MCF 10A (cell line): Measurements from ENCODE around the gene NEUROD1. TPM values are rescaled to one million over a fixed set of nuclear protein-coding genes. Genes with fewer than 3 reads are reported as not detected.
A peak's percentile ranks its signal among the peaks of the same experiment; 100 is the strongest.

Source experiments
- Bru-seq: library from RNA; stranded (reverse); fragments of 400-500 nt; gene quantifications from one replicate; lab custom pipeline; 2021; lab: Mats Ljungman, UMichigan
- BruChase-seq, 2 experiments: library from RNA; stranded (reverse); fragments of 400-500 nt; gene quantifications; one replicate each; lab custom pipeline; 2021; lab: Mats Ljungman, UMichigan
- BruUV-seq: library from RNA; stranded (reverse); fragments of 400-500 nt; replicated peaks from 2 replicates; lab custom pipeline; 2021; lab: Mats Ljungman, UMichigan
- CTCF ChIA-PET: fragments of 300-600 bp; sonication (Branson Sonifier 250); formaldehyde crosslinking; extraction: SDS; loops from one replicate; lab custom pipeline; 2021; ENCODE audit warnings: antibody characterized with exemption, inconsistent platforms; lab: Yijun Ruan, JAX
- POLR2A ChIA-PET: fragments of 300-600, 350-650 bp; sonication (Branson Sonifier 250); formaldehyde crosslinking; extraction: SDS; loops from one replicate; lab custom pipeline; 2020; ENCODE audit warnings: antibody characterized with exemption, inconsistent platforms; lab: Yijun Ruan, JAX
- DNase-seq: peaks from one replicate; pipeline ENCODE4 v3.0.0-alpha.2; 2018; ENCODE audit not compliant: unreplicated experiment
- H3K27ac Mint-ChIP-seq: one replicate; pipeline ENCODE4 v1.8.0; 2022; ENCODE audit warnings: mild to moderate bottlenecking, low read depth, mixed read lengths; ENCODE audit not compliant: unreplicated experiment
- H3K27me3 Mint-ChIP-seq: one replicate; pipeline ENCODE4 v1.8.0; 2022; ENCODE audit warnings: mixed read lengths; ENCODE audit not compliant: insufficient read depth, unreplicated experiment
- H3K36me3 Mint-ChIP-seq: one replicate; pipeline ENCODE4 v1.8.0; 2022; ENCODE audit warnings: mild to moderate bottlenecking, moderate library complexity, mixed read lengths; ENCODE audit not compliant: insufficient read depth, unreplicated experiment
- H3K4me1 Mint-ChIP-seq: one replicate; pipeline ENCODE4 v1.8.0; 2022; ENCODE audit warnings: mixed read lengths; ENCODE audit not compliant: insufficient read depth, unreplicated experiment
- H3K4me3 Mint-ChIP-seq: one replicate; pipeline ENCODE4 v1.8.0; 2022; ENCODE audit warnings: mild to moderate bottlenecking, moderate library complexity, mixed read lengths; ENCODE audit not compliant: unreplicated experiment
- H3K9me3 Mint-ChIP-seq: one replicate; pipeline ENCODE4 v1.8.0; 2022; ENCODE audit warnings: mixed read lengths; ENCODE audit not compliant: unreplicated experiment
- intact Hi-C: fragments of 100-400 bp; cut with micrococcal nuclease; formaldehyde crosslinking; loops from 2 replicates; pipeline ENCODE4 v1.14.1; 2022
- long read RNA-seq: library from polyadenylated mRNA; stranded (forward); transcript quantifications from one replicate; pipeline ENCODE4 v2.0.0, GENCODE V29; 2022
- total RNA-seq: library from RNA; stranded (reverse); gene quantifications from 2 replicates; pipeline ENCODE4 v1.2.3, GENCODE V29; 2022
- TF ChIP-seq, protein P1 (sequence below): fragments of 200-600 bp; IDR thresholded peaks from one replicate; pipeline ENCODE4 v1.8.0; 2022; ENCODE audit warnings: antibody characterized with exemption, mild to moderate bottlenecking; ENCODE audit not compliant: unreplicated experiment

The NEUROD1 gene
- total RNA-seq = not detected in 2 replicates
- not detected for Bru-seq, nascent RNA
- BruChase-seq, experiment 1, labeled RNA remaining after a 6-hour chase = percentile 12 among the genes with signal in this experiment
- BruChase-seq, experiment 2, labeled RNA remaining after a 2-hour chase = percentile 12 among the genes with signal in this experiment
- long read RNA-seq = 0 reads

DNA sequence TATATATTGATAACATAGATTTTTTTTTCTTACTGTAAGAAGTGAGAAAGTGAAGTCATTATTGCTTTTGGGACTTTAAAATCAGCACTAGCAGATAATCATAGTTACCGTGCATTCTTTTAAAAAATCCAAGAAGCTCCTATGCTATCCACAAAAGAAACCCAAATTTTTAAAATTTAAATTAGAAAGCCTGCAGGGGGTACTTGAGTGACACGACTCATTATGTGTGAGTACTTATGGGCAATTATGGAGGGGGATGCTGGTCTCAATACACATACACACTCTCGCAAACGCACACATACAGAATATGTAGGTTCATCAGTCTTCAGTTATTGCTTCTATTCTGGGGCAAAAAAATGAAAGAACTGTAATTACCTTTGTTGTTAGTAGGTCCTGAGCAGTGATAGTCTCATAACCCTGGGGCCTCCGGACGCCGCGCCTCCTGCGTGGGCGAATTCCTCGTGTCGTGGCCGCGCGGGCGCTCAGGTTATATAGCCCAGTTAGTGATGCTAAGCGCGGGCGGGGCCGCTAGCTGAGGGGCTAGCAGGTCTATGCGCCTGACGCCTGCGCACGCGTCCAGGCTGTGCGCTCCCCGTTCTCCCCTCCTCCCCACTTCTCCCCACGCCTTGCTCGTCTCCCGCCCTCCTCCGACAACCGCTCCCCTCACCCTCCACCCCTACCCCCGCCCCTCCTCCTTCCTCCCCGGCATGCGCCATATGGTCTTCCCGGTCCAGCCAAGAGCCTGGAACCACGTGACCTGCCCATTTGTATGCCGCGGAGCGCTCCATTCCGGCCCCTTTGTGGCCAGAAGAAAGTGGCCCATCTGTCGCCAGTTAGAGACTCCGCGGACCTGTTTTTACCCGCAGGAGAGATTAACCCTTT is at the start of gene NEUROD1:
TSS of gene NEUROD1 (minus strand) at position 463 of the 882 bp plus-strand sequence. CDS start 1,657 bp downstream, outside the sequence.
- Mint-ChIP-seq H3K9me3 (peaks cover 20% of the 10 kb centered on the region), H3K4me1 (no peaks in the 10 kb centered on the region), H3K27me3 (peaks cover 79% of the 10 kb centered on the region), H3K36me3 (peaks cover 7% of the 10 kb centered on the region), H3K27ac (no peak within 1 kb of the TSS), H3K4me3 (no peak within 1 kb of the TSS)
- ChIA-PET CTCF (interaction anchor here (0.6 kb wide), 1 partner anchor 10 kb away, joined by 3 read pairs; no protein-coding TSS in a partner anchor), POLR2A (no interaction called here)
- intact Hi-C loops = no loop called here
- TF ChIP-seq, protein P1, sequence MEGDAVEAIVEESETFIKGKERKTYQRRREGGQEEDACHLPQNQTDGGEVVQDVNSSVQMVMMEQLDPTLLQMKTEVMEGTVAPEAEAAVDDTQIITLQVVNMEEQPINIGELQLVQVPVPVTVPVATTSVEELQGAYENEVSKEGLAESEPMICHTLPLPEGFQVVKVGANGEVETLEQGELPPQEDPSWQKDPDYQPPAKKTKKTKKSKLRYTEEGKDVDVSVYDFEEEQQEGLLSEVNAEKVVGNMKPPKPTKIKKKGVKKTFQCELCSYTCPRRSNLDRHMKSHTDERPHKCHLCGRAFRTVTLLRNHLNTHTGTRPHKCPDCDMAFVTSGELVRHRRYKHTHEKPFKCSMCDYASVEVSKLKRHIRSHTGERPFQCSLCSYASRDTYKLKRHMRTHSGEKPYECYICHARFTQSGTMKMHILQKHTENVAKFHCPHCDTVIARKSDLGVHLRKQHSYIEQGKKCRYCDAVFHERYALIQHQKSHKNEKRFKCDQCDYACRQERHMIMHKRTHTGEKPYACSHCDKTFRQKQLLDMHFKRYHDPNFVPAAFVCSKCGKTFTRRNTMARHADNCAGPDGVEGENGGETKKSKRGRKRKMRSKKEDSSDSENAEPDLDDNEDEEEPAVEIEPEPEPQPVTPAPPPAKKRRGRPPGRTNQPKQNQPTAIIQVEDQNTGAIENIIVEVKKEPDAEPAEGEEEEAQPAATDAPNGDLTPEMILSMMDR = no peak
- BruUV-seq = no TSS peak
- no peak for DNase-seq

DNA sequence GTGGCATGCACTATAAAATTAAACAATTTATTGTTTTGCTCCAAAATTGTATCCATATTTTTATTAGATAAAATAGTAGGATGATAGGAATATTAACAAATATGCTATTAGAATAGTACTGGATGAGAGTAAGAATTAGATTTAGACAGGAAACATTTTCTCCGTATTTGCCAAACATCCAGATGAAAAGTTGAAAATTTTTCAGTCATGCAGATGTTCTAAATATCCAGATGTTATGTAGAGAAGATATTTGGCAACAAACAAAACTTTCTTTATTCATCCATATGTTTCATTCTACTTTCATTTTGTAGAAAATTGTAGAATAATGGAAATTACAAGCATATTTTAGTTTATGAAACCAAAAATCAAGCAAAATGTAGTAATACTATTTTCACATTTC is 45.2 kb upstream of the NEUROD1 start:
- no peak for DNase-seq
- Mint-ChIP-seq H3K27ac (no peak overlapping the region), H3K36me3 (no peaks in the 10 kb centered on the region), H3K27me3 (no peaks in the 10 kb centered on the region), H3K4me1 (no peaks in the 10 kb centered on the region), H3K9me3 (peaks cover 5% of the 10 kb centered on the region), H3K4me3 (no peak overlapping the region)
- intact Hi-C loops = no loop called here
- no TSS peak for BruUV-seq
- ChIA-PET CTCF (interaction anchor here (0.6 to 1.0 kb wide), 2 partner anchors 16 to 1247 kb away, joined by 3 to 4 read pairs; no protein-coding TSS in a partner anchor), POLR2A (no interaction called here)
- TF ChIP-seq, protein P1 = no peak

DNA sequence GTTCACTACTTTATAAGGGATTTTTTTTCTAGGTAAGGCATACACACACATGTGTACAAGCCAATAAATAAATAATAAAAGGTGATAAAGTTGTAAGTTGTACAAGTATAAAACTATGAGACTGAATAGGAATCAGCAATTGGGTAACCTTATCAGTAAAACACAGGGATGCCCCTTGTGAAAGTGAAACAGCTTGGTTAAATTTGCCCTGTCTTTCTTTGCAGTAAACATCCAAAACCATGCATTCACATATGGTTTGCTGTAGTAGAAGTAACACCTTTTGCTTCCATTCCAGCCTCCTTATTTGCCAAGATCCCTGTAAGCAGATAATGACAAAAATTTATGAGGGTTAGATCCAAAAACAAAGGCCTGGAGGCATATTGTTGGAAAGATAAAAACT is 44.3 kb upstream of the NEUROD1 start:
- Mint-ChIP-seq H3K27ac (no peak overlapping the region), H3K27me3 (no peaks in the 10 kb centered on the region), H3K4me1 (no peaks in the 10 kb centered on the region), H3K9me3 (peaks cover 5% of the 10 kb centered on the region), H3K4me3 (no peak overlapping the region), H3K36me3 (no peaks in the 10 kb centered on the region)
- TF ChIP-seq, protein P1 = no peak
- ChIA-PET POLR2A (no interaction called here), CTCF (interaction anchor here (1.0 to 3.8 kb wide), 2 partner anchors 152 to 353 kb away, joined by 4 to 13 read pairs; no protein-coding TSS in a partner anchor)
- intact Hi-C loops = no loop called here
- no TSS peak for BruUV-seq
- DNase-seq = no peak

DNA sequence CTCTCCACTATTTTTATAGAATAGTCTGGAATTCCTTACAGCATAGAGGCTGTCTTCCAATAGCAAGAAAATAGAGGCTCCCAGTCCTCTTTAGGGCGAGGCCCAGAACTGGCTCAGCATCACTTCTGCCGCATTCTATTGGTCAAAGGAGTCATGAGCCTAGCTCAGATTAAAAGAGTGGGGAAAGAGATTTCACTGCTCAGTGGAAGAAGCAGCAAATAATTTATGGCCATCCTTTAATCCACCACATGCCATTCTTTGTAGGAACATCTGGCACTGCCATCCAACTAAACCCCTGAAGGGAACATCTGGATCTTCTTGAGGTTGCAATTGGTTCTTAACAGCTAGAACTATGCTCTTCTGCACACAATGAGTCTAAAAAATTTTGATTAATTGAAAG is 43.4 kb upstream of the NEUROD1 start:
- no peaks in the 10 kb centered on the region for H3K4me1 Mint-ChIP-seq
- intact Hi-C loops = no loop called here
- no peaks in the 10 kb centered on the region for H3K36me3 Mint-ChIP-seq
- CTCF ChIA-PET = interaction anchor here (1.0 to 3.8 kb wide), 7 partner anchors 8 to 1599 kb away, joined by 3 to 13 read pairs (median 6); no protein-coding TSS in a partner anchor
- peaks cover 5% of the 10 kb centered on the region for H3K9me3 Mint-ChIP-seq
- H3K27ac Mint-ChIP-seq = no peak overlapping the region
- TF ChIP-seq, protein P1 = no peak
- no peaks in the 10 kb centered on the region for H3K27me3 Mint-ChIP-seq
- no TSS peak for BruUV-seq
- POLR2A ChIA-PET = no interaction called here
- DNase-seq = no peak
- no peak overlapping the region for H3K4me3 Mint-ChIP-seq
